ENCODE results near the gene MOB1A. TPM values are rescaled to one million over a fixed set of nuclear protein-coding genes. Genes with fewer than 3 reads are reported as not detected.

MOB1A gene
- total RNA-seq, 2 experiments from 2014 or later, result 110 to 144 TPM

- Histone ChIP-seq H3K27ac (ENCODE audit: low read depth, low read length, poor library complexity, severe bottlenecking) (no peak overlapping the region), H3K36me3 (ENCODE audit: insufficient read depth, low read length) (peaks cover 40% of the 10 kb centered on the region), H4K20me1 (ENCODE audit: insufficient read depth, low read length) (no peaks in the 10 kb centered on the region; the same call in 1 of the 2 replicates), H2AFZ (ENCODE audit: low read length) (peak overlapping the region; percentile 55; the same call in 1 of the 2 replicates), H3K9me2 (ENCODE audit: insufficient read depth, low read length) (no peaks in the 10 kb centered on the region), H3K4me1 (ENCODE audit: insufficient read depth, low read length, poor library complexity, severe bottlenecking) (peaks cover 28% of the 10 kb centered on the region), H3K4me3 (ENCODE audit: low read depth, low read length, poor library complexity, severe bottlenecking) (peak overlapping the region; percentile 74), H3K4me2 (ENCODE audit: low read length) (peak overlapping the region; percentile 73), H3K79me2 (ENCODE audit: insufficient read depth, low read depth, low read length) (peaks cover 11% of the 10 kb centered on the region; the same call in 1 of the 2 replicates), H3K9me3 (ENCODE audit: low read length) (no peaks in the 10 kb centered on the region)
- CTCF ChIA-PET (ENCODE audit: unreplicated experiment), result interaction anchor here (1.7 kb wide), 1 partner anchor 320 kb away, joined by 4 read pairs; the partner anchor contains the start of gene STAMBP
- POLR2A ChIA-PET, result interaction anchor here (0.6 to 2.1 kb wide), 5 partner anchors 50 to 320 kb away, joined by 3 to 6 read pairs (median 3); partner anchors contain the start of genes DGUOK, MTHFD2 and STAMBP
- intact Hi-C loops (cut with micrococcal nuclease; ENCODE audit: unreplicated experiment), result loop anchor here (5.0 to 10.0 kb wide), 5 partner anchors 146 to 244 kb away; partner anchors contain the start of gene TET3
- DNase-seq (ENCODE audit: low spot score), result no peak
- no peak for TF ChIP-seq CTCF (conservative IDR thresholded peaks at IDR 0.05; ENCODE audit: low read length)
- no peak for TF ChIP-seq EZH2phosphoT487 (IDR thresholded peaks at IDR 0.05; ENCODE audit: borderline replicate concordance, low read depth, low read length)
- no TSS peak for BruUV-seq (replicated peaks)
Observed at GRCh38 chr2:74148457-74149246, 30.0 kb downstream of the MOB1A start.

GRCh38 chr2:74147727-74148456, 30.8 kb downstream of the MOB1A start, which contains the start of gene BOLA3:
Gene BOLA3, minus strand, starts transcription at chr2:74147912. Its CDS starts 38 bp downstream, at chr2:74147874.
- no peaks in the 10 kb centered on the region; the same call in 1 of the 2 replicates for H4K20me1 ChIP-seq (ENCODE audit: insufficient read depth, low read length)
- H3K4me2 ChIP-seq (ENCODE audit: low read length), result peak within 1 kb of the TSS; percentile 83
- H2AFZ ChIP-seq (ENCODE audit: low read length), result peak within 1 kb of the TSS; percentile 81; the same call in 1 of the 2 replicates
- peak; percentile 91 for DNase-seq (ENCODE audit: low spot score)
- H3K4me1 ChIP-seq (ENCODE audit: insufficient read depth, low read length, poor library complexity, severe bottlenecking), result peaks cover 24% of the 10 kb centered on the region
- ChIA-PET POLR2A (interaction anchor here (0.6 to 2.1 kb wide), 12 partner anchors 11 to 326 kb away, joined by 3 to 6 read pairs (median 3); partner anchors contain the start of genes DGUOK, MTHFD2 and STAMBP), CTCF (ENCODE audit: unreplicated experiment) (interaction anchor here (0.7 to 2.6 kb wide), 4 partner anchors 59 to 324 kb away, joined by 3 to 10 read pairs (median 4); no protein-coding TSS in a partner anchor)
- peaks cover 11% of the 10 kb centered on the region; the same call in 1 of the 2 replicates for H3K79me2 ChIP-seq (ENCODE audit: insufficient read depth, low read depth, low read length)
- H3K27ac ChIP-seq (ENCODE audit: low read depth, low read length, poor library complexity, severe bottlenecking), result peak within 1 kb of the TSS; percentile 47
- TF ChIP-seq CTCF (conservative IDR thresholded peaks at IDR 0.05; ENCODE audit: low read length) (peak; percentile 83), EZH2phosphoT487 (IDR thresholded peaks at IDR 0.05; ENCODE audit: borderline replicate concordance, low read depth, low read length) (no peak)
- intact Hi-C loops (cut with micrococcal nuclease; ENCODE audit: unreplicated experiment), result loop anchor here (1.0 to 10.0 kb wide), 7 partner anchors 51 to 324 kb away; partner anchors contain the start of gene TET3
- H3K4me3 ChIP-seq (ENCODE audit: low read depth, low read length, poor library complexity, severe bottlenecking), result peak within 1 kb of the TSS; percentile 74
- BruUV-seq (replicated peaks), result no TSS peak
- H3K9me3 ChIP-seq (ENCODE audit: low read length), result no peaks in the 10 kb centered on the region
- no peaks in the 10 kb centered on the region for H3K9me2 ChIP-seq (ENCODE audit: insufficient read depth, low read length)
- peaks cover 32% of the 10 kb centered on the region for H3K36me3 ChIP-seq (ENCODE audit: insufficient read depth, low read length)

Data from OCI-LY7 (cell line).